Right lung (tissue), 5 donors: ENCODE data around the gene RTN4RL1. TPM values are rescaled to one million over a fixed set of nuclear protein-coding genes. Genes with fewer than 3 reads are reported as not detected.
"Not testable (repeated sequence)": the region's sequence is repeated elsewhere in the genome, so short reads cannot be mapped to it uniquely, and the experiment has no call there.

Source experiments
- DNase-seq, 2 donors: peaks; one replicate each; pipeline ENCODE4 v3.0.0-alpha.2; 2013
- polyA plus RNA-seq, 5 donors: library from polyadenylated mRNA; unstranded; fragments of 120-200 nt; gene quantifications; one replicate each; pipeline versions ENCODE4 v1.2.1 to v1.2.3, GENCODE V29; 2013; ENCODE audit warnings: inconsistent platforms in 1 of 5, low replicate concordance in 1 of 5; ENCODE audit not compliant: insufficient read length in 5 of 5, insufficient read depth in 1 of 5

The RTN4RL1 gene
- polyA plus RNA-seq, 5 donors, result 0.34 to 1.1 (median 0.44) TPM

- no peak for DNase-seq
These were observed 16.6 kb downstream of the RTN4RL1 start for GRCh38 chr17:2008332-2009126.

- no peak for DNase-seq
These were observed 20.6 kb downstream of the RTN4RL1 start for GRCh38 chr17:2004435-2004952.

DNA sequence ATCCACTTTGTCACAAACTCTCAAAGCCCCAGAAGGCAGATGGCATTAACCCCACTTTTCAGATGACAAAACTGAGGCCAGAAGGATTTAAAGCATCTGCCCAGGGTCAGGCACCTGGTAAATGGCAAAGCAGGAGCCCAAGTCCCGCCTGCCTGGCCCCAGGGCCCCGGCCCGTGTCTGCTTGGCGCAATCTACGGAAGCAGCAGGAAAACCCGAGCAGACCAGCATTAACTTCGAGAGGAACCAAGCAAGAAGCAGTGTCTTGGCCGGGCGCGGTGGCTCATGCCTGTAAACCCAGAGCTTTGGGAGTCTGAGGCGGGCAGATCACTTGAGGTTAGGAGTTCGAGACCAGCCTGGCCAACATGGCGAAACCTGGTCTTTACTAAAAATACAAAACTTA, 21.6 kb downstream of the RTN4RL1 start:
- no peak for DNase-seq

DNA sequence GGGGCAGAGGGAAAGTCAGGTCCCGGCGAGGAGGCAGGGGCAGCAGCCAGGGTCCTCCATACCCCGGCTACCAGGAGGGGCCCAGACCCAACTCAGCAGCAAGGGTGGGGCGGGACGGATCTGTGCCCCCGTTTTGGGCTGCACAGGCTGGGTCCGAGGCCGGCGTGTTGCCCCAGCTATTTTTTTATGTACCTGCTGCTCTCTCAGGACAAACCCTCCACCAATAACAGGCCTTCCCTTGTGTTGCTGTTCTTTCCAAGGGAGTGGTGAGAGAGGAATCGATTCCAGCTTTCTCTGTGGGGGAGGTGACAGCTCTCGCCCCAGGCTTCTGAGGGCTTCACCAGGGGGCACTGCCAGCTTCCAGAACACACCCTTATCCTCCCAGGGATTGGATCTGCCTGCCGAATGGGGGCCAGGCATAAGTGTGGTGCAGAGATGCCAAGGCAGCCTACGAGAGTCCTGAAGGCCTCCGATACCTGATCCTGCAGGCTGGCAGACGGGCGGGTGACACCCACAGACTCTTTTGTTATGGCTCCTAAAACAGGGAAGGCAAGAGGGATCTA, 22.3 kb downstream of the RTN4RL1 start:
- DNase-seq, result no peak

DNA sequence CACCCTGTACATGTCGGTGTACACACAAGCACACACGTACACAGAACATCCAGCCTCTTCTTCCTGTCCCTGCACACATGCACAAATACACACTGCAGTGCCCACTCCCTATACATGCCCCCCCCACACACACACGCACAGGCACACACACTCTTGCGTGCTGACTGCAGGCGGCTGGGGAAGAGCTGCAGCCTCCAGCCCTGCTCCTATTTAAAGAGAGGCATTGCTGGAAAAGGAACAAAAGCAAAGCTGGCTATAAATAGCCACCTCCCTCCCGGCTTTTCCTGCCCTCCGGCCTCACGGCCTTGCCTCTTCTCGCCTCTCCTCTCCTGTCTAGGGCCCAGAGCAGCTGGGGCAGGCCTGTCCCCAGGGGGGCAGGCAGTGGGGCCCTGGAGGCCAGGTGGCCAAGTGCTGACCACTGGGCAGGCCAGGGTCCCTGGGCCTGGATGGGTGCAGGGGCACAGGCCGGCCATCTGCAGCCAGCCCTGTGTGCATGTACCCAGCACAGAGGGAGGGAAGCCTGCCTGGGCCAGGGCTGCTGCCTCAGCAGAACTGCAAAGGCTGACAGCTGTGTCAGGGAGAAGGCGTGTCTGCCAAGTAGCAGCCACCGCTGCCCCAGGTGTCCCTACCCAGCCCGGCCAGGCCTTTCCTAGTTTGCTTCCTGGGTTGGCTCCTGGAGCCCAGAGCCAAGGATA, 25.4 kb downstream of the RTN4RL1 start:
- peak; percentile 51 to 62 for DNase-seq

DNA sequence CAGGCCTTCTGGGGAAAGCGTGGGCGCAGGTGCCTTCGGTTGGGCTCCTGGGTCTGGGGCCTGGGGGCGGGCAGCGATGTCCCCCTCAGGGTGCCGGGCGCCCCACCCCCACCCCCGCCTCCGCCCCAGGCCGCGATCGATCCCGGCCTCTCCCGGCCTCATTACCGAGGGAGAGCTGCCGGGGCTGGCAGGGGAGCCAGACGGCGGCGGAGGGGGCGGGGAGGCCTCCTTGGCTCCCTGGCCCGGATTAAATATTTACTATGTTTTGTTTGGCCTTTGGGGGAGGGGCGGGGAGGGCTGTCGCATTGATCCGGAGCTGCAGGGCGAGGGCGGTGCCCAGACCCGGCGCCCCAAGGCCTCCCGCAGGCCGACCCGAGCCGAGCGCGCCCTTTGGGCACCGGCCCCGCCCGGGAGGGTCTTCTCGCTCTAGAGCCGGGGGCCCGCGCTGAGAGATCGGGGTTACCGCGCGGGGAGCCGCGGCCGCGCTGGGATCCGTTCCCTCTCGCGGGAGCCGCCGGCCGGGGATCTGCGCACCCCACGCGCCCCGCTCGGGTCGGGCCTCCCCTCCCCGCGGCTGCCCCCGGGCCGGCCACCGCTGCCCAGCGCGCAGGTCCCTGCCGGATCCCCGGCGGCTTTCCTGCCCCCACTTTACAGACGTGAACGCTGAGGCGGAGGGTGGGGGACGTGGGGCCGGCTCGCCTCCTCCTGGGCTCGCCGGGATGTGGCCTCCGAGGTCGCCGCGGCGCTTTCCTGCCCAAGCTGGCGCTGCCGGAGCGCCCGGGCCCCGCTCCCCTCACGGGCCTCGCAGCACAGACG, 27.0 kb downstream of the RTN4RL1 start:
- DNase-seq, result peak; percentile 32 to 44

DNA sequence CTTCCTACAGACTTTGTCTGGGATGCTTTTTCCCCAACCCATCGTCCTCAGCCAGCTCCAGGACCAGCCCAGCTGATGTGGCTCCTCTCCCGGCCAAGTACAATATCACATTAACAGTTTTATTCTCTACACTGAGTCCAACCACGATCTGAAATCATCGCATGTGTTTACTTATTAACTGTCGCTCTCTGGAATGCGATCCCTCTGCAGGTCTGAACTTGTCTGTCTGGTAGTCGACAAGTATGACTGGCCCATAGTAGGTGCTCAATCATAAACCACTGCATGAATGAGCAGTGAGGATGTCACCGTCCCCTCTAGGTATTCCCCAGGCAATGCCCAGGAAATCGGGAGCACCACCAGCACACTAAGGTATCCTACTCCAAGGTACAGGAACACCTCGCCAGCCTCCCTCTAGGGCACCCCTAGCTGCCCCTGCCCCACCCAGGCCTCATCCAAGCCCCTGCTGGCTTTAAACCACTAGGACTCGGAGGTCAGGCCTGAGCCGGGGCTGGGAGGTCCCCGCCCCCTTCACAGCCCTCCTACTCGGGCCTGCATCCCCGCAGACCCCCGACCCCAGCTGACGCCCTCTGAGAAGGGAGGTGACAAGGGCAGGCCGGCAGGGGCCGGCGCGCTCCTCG, 27.7 kb downstream of the RTN4RL1 start:
- no peak for DNase-seq

GRCh38 chr17:1996800-1997288, 28.3 kb downstream of the RTN4RL1 start:
- DNase-seq, result no peak

DNA sequence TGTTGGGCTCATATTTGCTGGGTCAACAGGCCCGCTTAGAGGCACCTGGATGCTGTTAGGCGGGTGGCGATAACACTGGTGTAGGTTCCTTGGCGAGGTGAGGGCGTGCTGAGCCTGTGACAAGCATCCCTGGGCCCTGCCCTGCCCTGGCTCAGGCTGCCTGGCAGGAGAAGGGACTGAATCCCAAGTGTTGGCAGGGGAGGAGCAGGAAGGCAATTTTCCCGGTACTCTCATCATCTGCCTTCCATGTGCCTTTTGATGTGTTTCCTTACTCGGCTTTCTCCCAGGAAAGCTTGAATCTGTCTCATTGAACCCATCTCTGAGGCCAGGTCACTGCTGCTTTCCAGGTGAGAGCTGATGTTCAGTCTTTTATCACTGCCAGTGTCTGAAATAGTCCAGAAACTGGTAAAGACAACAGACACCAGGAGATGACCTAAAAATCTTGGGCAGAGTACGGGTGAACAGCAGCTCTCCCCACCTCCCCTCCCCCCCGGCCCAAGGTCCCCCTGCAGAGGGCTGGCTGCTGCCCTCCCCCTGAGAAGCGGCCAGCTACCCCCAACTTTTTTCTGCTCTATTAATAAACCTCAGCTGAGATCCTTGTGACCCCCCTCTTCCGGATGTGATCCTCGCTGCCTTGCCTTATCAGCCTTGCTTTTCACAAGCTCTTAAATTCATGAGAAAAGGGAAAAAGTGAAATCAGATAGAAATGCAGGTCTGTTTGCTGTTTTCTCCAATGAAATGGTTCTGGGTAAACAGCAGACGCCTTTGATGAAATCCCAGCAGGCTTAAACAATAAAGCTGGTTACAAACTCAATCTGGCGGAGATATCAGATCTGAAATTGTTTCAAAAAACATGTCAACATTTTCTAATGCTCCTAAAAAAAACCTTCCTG, 29.0 kb downstream of the RTN4RL1 start:
- no peak for DNase-seq

DNA sequence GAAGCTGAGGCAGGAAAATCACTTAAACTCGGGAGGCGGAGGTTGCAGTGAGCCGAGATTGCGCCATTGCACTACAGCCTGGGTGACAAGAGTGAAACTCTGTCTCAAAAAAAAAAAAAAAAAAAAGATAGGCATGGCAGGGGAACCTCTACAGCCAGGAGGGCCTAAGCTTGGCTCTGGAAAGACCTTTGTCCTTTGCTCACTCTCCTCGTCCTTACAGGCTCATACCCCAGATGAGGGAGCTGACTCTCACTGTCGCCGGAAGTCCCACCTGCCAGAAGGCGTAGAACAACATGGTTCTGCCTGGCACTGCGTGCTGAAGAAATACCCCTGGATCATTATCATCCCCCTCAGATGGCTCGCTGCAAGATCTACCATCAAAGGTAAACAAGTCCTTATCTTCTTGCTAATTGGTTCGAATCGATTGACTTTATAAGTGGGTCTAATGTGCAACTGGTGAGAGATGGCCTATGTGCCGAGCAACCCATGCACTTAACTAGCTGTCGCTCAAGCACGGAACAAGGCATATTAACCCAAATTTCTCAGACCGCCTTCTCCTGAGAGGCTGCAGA, 29.7 kb downstream of the RTN4RL1 start:
- no peak for DNase-seq

DNA sequence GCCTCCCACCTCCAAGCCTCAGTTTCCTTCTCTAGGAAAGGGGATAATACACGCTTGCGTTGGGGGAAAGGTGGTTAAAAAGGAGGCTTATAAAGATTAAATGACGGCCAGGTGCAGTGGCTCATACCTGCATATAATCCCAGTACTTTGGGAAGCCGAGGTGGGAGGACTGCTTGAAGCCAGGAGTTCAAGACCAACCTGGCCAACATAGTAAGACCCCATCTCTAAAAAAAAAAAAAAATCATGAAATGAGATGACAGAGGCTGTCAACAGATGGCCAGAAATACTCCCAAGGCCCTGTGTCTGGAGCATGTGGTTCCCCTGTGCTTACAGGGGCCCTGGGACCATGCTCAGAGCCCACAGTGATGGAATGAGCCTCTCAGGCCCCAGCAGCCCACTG, 30.4 kb downstream of the RTN4RL1 start:
- DNase-seq, result no peak

- DNase-seq, result no peak
These were observed 32.6 kb downstream of the RTN4RL1 start for GRCh38 chr17:1992541-1992940.

- no peak for DNase-seq
These were observed 36.0 kb downstream of the RTN4RL1 start for GRCh38 chr17:1989135-1989534.

DNA sequence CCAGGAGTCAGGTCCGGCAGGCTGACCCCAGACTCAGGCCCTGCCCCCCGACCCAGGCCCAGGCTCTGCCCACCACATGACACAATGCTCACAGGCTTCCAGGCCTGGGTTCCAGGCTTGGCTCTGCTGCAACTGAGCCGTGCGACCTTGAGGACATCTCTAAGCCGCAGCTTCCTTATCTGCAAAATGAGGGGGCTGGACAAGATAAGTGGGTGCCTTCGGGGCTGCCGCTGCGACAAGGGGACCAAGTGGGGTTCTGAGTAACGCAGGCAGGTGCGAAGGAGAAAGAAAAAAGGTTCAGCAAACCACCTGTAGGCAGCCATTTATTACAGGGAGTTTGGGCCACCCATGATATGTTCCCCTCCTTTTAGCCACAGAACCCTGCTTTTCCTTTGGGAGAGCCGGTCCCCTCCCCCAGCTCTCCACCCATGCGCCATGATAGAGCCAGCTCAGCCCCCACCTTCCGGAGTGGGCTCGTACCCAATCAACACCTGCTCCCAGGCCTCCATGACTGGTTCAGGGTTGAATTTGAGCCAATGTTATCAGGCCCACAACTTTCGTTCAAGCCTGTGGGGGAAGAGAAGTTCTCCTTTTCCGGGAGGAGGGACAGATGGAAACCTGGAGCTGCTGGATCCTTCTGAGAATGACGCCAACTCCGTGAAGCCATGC, 38.2 kb downstream of the RTN4RL1 start:
- DNase-seq, result no peak

DNA sequence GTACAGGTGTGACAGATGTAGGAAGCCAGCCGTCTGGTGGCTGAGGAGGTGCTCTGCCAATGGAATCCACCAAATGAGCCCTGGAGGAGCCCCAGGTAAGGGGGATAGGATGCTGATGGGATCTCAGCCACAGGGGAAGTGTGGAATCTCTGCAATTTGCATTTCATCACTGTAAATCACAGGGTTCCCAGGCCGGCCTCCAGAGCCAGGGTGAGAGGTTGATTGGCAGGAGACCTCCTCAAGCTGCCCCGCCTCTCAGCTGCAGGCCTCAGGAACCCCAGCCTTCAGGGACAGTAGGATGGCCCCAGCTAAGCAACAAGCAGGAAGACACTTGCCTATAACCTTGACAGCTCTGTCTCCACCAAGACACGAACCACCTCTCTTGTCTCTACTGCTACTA, 39.4 kb downstream of the RTN4RL1 start:
- DNase-seq, result no peak

DNA sequence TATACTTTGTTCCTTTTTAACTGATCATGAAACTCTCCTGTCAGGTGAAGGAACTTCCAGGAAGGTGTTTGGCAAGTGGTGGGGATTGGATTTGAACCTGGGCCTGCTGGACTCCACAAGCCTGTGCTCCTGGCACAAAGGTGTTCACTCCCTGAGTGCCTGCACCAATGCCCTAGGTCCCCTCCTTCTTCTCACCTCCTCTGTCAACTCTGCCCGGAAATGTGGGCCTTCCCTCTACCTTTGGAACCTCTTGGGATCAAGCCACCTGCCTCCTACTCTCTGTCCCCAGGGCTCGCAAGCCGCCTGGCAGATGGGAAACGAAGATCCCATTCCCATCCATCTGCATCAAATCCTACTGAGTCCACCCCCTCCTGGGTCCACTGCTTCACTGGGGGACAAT, 40.0 kb downstream of the RTN4RL1 start:
- no peak for DNase-seq

GRCh38 chr17:1982793-1983366, 42.3 kb downstream of the RTN4RL1 start:
- not testable (repeated sequence) for DNase-seq

DNA sequence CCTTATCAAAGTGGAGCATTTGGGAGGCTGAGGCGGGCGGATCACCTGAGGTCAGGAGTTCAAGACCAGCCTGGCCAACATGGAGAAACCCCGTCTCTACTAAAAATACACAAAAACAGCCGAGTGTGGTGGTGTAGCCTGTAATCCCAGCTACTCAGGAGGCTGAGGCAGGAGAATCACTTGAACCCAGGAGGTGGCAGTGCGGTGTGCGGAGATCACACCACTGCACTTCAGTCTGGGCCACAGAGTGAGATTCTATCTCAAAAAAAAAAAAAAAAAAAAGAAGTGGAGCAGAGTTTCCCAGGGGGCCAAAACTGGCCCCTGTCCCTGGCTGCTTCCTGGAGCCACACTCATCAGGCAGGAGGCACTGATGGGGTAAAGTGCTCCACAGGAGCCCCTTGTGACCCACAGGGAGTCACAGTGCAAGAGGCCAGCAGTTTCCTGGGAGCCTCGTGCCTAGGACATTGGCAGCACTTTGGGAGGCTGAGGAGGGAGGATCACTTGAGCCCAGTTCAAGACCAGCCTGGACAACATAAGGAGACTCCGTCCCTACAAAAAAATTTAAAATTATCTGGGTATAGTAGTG, 44.4 kb downstream of the RTN4RL1 start:
- DNase-seq, result no peak
